Measurements from ENCODE around the gene ASTN1.
A peak's percentile ranks its signal among the peaks of the same experiment; 100 is the strongest.

ASTN1 gene

GRCh38 chr1:177181631-177182291 is 17.2 kb upstream of the ASTN1 start:
- peak; percentile 63 for TF ChIP-seq CTCF (IDR thresholded peaks at IDR 0.05; ENCODE audit: control extremely low read depth, extremely low read depth, low read depth, missing control alignments)
- ChIA-PET POLR2A (no interaction called here), CTCF (interaction anchor here (0.7 to 2.6 kb wide), 17 partner anchors 9 to 289 kb away, joined by 3 to 21 read pairs (median 5); partner anchors contain the start of gene ASTN1)
- DNase-seq (ENCODE audit: extremely low spot score): peak; percentile 81

- TF ChIP-seq CTCF (IDR thresholded peaks at IDR 0.05; ENCODE audit: control extremely low read depth, extremely low read depth, low read depth, missing control alignments): no peak
- ChIA-PET CTCF (interaction anchor here (1.1 to 2.6 kb wide), 11 partner anchors 9 to 286 kb away, joined by 3 to 21 read pairs (median 6); partner anchors contain the start of gene ASTN1), POLR2A (no interaction called here)
- DNase-seq (ENCODE audit: extremely low spot score): peak; percentile 18
Measured at GRCh38 chr1:177181280-177181630, 16.7 kb upstream of the ASTN1 start.

GRCh38 chr1:177174921-177175634 is 10.6 kb upstream of the ASTN1 start:
- TF ChIP-seq CTCF (IDR thresholded peaks at IDR 0.05; ENCODE audit: control extremely low read depth, extremely low read depth, low read depth, missing control alignments): no peak
- ChIA-PET CTCF (no interaction called here), POLR2A (no interaction called here)
- no peak for DNase-seq (ENCODE audit: extremely low spot score)

GRCh38 chr1:177173976-177174375 is 9.5 kb upstream of the ASTN1 start:
- TF ChIP-seq CTCF (IDR thresholded peaks at IDR 0.05; ENCODE audit: control extremely low read depth, extremely low read depth, low read depth, missing control alignments): no peak
- ChIA-PET CTCF (interaction anchor here (3.0 kb wide), 1 partner anchor 8 kb away, joined by 21 read pairs; no protein-coding TSS in a partner anchor), POLR2A (no interaction called here)

GRCh38 chr1:177172866-177173265 is 8.4 kb upstream of the ASTN1 start:
- no peak for DNase-seq (ENCODE audit: extremely low spot score)
- CTCF ChIA-PET: interaction anchor here (1.1 to 3.0 kb wide), 2 partner anchors 9 to 51 kb away, joined by 3 to 21 read pairs; no protein-coding TSS in a partner anchor
- no peak for TF ChIP-seq CTCF (IDR thresholded peaks at IDR 0.05; ENCODE audit: control extremely low read depth, extremely low read depth, low read depth, missing control alignments)
- POLR2A ChIA-PET: no interaction called here

More at GRCh38 chr1:177173976-177174375, 9.5 kb upstream of the ASTN1 start:
- no peak for DNase-seq (ENCODE audit: extremely low spot score)

- TF ChIP-seq CTCF (IDR thresholded peaks at IDR 0.05; ENCODE audit: control extremely low read depth, extremely low read depth, low read depth, missing control alignments): no peak
- no peak for DNase-seq (ENCODE audit: extremely low spot score)
- POLR2A ChIA-PET: no interaction called here
- CTCF ChIA-PET: interaction anchor here (1.1 to 3.0 kb wide), 2 partner anchors 10 to 51 kb away, joined by 3 to 21 read pairs; no protein-coding TSS in a partner anchor
Measured at GRCh38 chr1:177172272-177172671, 7.8 kb upstream of the ASTN1 start.

All from GM10248 (cell line).